Vagina (tissue), 2 donors: Measurements from ENCODE around the gene DMD.

Experiments used
- CTCF ChIP-seq, 3 experiments: fragments of 450-650 bp in 2 of 3; fragments of 200-600 bp in 1 of 3; sonication (generic) in 1 of 3; IDR thresholded peaks; one replicate each; pipeline ENCODE4 v1.5.1; 2017 to 2019; ENCODE audit warnings: antibody characterized with exemption in 3 of 3, mild to moderate bottlenecking in 2 of 3, moderate library complexity in 2 of 3
- POLR2AphosphoS5 ChIP-seq, 2 donors: sonication (generic); formaldehyde crosslinking; IDR thresholded peaks; one replicate each; pipeline ENCODE4 v1.9.0; 2017; ENCODE audit warnings: antibody characterized with exemption in 2 of 2, mild to moderate bottlenecking in 2 of 2, low read depth in 1 of 2; ENCODE audit not compliant: insufficient read depth in 1 of 2

GRCh38 chrX:31547416-31547815, 1663.9 kb downstream of the DMD start:
- TF ChIP-seq CTCF (IDR thresholded peaks at IDR 0.05) (no peak), POLR2AphosphoS5 (IDR thresholded peaks at IDR 0.05; ENCODE audit: insufficient read depth in 1 of 2, low read depth in 1 of 2) (no peak)
